Upper lobe of left lung (tissue), 4 donors: Measurements from ENCODE around the gene KCNQ2.

ENCODE experiments used
- CTCF ChIP-seq, 6 experiments: fragments of 450-650 bp in 4 of 6; fragments of 200-600 bp in 2 of 6; sonication (generic) in 2 of 6; IDR thresholded peaks; one replicate each; pipeline ENCODE4 v1.5.1; 2016 to 2019; ENCODE audit warnings: antibody characterized with exemption in 6 of 6
- POLR2A ChIP-seq, 4 donors: fragments of 450-650 bp; IDR thresholded peaks; one replicate each; pipeline ENCODE4 v1.5.1; 2016 to 2017; ENCODE audit warnings: antibody characterized with exemption in 4 of 4, mild to moderate bottlenecking in 2 of 4
- POLR2AphosphoS5 ChIP-seq, 2 donors: sonication (generic); formaldehyde crosslinking; IDR thresholded peaks; one replicate each; pipeline ENCODE4 v1.5.1; 2017; ENCODE audit warnings: antibody characterized with exemption in 2 of 2

GRCh38 chr20:63505723-63506122 is 33.3 kb upstream of the KCNQ2 start:
- TF ChIP-seq CTCF (IDR thresholded peaks at IDR 0.05) (no peak), POLR2A (IDR thresholded peaks at IDR 0.05) (no peak), POLR2AphosphoS5 (IDR thresholded peaks at IDR 0.05) (no peak)
